HG03457 (cell line): ENCODE measurements around the gene DBI.
"Not testable (repeated sequence)": the region's sequence is repeated elsewhere in the genome, so short reads cannot be mapped to it uniquely, and the experiment has no call there.

Experiments
- ATAC-seq: cut with Tn5 transposase; IDR thresholded peaks from one replicate; pipeline ENCODE4 v1.9.1; 2021; ENCODE audit warnings: moderate number of reproducible peaks; ENCODE audit not compliant: unreplicated experiment

DBI gene

DNA sequence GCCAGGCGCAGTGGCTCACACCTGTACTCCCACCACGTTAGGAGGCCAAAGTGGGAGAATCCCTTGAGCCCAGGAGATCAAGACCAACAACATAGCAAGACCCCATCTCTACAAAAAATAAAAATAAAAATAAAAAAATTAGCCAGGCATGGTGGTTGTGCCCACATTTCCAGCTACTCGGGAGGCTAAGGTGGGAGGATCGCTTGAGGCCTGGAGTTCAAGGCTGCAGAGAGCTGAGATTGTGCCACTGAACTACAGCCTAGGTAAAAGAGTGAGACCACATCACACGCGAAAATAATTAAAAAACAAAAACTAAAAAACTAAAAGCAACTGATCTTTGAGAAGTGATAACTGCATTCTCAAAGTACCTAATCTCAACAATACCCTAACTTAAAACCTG lies 2.0 kb upstream of the DBI start:
- no peak for ATAC-seq

DNA sequence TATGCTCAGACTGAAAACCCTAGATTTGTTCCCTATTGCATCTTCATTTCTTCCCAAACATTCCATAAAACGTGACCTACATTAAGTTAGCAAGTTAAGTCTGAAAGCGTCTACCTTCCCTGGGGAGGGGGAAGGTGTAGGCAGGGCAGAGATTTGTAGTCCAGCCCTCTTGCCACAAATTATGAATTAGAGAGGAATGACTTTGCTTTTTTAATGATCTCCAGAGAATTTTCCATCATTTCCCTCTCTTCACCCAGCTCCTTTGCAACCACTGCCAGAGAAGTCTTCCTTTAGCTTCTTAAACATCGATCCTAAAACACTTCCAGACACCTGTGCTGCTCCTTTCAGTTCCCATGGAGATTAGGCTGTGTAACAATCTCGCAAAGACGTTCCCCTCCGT lies 1.3 kb upstream of the DBI start:
- ATAC-seq: no peak

DNA sequence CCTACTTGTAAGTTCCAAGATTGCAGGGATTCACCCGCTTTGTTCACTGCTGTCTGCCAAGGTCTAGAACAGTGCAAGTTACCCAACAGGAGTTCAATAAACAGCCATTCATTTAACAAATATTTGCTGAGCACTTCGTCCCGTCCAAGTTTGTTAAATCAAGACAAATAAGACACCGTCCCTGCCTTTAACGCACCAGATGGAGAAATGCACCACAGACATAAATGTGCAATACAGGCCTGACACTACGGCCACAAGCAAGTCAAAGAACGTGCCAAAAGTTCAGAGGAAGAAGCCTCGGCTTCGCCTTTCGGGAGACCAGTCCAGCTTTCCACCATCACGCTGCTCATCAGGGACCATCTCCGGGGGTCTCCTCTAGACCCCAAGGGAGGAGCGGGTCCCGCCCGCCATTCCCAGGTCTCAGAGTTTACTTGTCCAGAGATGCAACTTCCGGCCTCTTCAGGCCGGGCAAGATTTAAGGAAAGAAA lies 572 bp upstream of the DBI start:
- no peak for ATAC-seq

DNA sequence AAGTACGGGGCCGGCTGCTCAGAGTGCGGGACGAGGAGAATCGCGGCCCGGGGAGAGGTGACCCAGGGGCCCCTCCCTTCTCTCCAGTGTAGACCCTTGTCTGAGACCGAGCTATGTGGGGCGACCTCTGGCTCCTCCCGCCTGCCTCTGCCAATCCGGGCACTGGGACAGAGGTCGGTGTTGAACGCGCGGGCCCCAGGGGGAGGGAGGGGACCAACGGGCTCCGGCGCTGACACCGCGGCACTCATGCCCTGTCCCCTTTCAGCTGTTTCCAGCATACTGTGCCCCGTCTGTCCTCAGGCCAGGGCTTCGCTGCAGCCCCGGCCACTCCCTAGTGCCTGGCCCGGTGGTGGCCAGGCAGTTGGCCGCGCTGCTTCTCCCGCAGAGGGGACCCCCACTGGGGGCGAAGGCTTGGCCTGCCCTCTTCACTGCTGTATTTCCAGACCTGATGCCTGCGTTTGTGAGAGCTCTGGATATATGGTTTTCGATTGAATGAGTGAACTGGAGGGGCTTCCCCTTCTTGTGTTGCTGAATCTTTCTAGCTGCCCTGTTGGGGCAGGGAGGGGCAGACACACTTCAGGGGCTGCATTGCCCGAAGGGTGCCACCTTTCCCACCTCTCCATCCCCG lies 809 bp downstream of the DBI start:
- peak; percentile 31 for ATAC-seq

DNA sequence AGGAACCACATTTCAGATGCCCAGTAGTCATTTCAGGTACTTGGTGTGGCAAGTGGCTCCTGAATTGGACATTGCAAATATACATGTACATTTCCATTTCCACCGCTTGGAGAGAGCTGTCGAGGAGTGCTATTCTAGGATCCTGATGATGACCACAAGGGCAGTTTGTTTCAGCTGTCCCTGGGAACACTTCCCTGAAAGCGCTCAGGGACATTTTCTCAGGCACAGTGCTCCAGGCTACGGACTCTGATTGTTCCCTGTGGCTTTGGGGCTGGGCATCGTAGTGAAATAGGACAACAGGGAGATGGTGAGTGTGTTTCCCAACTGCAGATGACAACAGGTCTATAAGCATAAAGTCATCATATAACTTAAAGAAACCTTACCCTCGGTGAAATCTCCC lies 3.1 kb downstream of the DBI start:
- no peak for ATAC-seq

DNA sequence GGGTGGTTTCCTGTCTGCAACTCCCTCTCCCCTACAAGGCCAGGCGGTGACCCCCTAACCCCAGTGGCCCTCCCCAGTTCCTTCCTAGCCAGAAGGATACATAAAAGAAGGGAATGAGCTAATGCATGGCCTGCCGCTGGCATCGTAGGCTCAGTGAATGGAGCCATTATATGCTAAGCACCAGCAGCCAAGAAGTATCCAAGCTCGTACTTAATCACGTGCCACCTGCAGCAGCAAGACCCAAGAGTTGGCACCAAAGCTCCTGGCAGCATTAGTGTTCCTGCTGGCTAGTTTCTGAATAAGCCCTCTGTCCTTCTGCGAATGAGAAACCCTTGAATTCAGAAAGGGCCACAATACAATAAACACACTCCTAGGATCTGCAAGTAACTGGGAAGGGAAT lies 4.3 kb downstream of the DBI start:
- no peak for ATAC-seq

DNA sequence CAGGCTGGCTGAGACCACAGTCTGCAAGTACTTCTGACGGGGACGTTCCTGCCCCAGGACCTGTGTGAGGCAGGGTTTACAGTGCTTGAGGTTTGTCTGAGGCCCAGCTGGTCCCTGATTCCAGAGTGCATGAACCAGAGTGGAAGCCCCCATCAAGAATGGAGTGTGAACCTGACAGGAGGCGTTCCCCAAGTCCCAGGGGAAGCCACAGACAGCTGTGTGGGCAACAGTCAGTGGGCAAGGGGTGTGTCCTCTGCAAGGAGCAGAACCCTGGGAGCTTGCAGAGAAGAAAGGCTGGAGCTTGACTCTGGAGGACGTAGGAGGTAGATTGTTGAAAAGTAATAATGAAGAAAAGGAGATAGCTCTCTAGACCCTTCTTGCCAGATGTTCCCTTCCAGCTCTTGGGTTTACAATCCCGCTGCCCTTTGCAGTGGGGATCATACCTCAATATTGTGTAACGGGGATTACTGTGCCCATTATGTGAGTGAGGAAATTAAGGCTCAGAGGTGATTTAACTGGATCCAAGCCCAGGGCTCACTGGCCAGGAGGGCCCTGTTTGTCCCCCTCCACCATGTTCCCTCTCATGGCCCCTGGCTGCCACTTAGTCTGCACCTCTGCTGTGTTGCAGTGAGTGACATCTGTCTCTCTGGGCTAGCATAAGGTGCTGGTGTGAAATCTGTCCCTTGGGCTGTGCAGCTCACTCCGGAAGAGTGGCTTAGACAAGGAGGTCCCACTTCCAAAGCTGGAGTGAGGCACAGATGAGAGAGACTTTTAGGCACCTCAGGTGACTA lies 6.2 kb downstream of the DBI start:
- no peak for ATAC-seq

DNA sequence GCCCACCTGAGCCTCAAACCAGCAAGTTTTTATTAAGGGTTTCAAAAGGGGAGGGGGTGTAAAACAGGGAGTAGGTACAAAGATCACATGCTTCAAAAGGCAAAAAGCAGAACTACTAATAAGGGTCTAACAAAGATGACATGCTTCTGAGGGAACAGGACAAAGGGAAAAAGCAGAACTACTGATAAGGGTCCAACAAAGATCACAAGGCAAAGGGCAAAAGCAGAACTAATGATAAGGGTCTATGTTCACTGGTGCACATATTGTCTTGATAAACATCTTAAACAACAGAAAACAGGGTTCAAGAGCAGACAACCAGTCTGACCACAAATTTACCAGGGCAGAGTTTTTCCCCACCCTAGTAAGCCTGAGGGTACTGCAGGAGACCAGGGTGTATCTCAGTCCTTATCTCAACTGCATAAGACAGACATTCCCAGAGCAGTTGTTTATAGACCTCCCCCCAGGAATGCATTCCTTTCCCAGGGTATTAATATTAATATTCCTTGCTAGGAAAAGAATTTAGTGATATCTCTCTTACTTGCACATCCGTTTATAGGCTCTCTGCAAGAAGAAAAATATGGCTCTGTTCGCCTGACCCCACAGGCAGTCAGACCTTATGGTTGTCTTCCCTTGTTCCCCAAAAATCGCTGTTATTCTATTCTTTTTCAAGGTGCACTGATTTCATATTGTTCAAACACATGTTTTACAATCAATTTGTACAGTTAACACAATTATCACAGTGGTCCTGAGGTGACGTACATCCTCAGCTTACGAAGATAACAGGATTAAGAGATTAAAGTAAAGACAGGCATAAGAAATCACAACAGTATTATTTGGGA lies 7.3 kb downstream of the DBI start:
- not testable (repeated sequence) for ATAC-seq

DNA sequence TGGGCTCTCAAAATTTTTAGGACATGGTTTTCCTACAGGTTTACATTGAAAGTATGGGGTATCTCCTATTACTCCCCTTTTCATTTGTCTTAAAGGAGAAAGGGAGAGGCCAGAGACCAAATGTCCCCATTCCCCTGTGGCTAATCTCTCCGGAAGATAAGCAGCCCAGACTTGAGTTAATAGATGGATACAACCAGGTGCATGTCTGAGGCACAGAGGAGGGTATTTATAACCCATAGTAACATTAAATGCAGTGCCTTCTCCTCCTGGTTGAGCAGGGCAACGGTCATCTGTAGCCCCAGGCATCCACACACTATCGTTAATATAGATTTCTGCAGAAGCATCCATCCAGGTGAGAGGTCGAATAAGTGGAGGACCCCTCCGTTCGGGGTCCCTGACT lies 9.6 kb downstream of the DBI start:
- not testable (repeated sequence) for ATAC-seq

DNA sequence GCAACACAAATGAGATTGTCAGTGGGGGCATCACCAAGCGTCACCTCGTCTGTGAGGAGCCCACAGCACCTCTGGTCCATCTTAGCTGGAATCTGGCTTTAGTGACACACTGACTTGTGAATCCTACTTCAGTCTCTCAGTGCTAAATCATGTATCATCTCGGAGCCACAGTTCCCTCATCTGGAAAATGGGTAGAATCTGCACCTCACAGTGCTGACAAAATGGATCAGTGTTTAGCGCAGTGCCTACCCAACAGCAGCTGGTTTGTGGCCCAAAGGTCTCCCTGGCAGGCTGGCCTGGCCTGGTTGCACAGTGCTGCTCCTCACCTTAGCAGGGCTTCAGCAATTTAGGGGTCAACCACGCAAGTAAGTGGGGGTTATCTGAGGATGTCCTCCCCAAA lies 10.0 kb downstream of the DBI start:
- ATAC-seq: no peak

DNA sequence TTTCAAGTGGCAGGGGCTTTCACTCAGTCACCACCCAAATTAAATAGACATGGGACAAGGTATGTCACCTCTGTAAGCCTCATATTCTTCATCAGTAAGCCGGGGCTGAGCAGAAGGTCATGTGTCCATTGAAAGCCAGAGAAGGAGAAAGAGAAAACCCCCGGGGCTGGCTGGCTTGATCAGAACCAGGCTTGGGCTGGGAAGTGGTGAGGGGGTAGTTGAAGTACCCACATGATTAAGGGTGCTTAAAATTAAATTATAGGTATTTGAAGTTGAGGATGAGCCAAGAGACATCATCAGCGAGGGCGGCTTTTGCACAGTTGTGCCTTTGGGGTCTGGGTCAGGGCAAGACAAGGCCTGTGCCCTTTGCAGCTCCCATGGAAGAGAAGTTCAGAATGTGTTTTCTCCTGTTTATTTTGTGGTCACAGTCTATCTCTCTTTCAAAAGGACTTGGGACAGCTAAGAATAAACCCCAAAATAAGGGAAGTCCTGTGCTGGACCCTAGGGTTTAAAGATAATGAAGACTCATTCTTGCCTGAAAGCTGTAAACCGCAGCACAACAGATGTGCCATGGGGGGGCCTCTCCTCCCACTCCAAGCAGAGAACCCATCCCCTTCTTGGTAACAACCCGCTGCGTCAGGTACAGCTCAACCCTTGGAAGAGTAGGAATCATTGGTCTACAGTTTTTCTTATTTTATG lies 10.7 kb downstream of the DBI start:
- no peak for ATAC-seq

DNA sequence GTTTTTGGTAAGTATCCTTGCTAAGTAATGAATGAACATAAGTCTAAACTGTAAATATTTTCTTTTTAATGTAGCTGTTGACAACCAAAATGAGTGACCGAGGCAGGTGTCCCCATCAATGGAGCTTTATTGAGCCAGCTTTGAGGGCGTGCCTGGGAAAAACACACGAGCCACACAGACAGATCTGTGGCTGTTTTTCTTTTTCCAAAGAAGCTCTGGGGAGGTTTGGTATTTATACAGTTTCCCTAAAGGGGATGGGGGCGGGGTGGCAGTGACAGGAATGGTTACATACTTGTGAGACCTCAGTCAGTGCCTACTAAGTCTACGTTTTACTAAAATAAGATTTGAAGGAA lies 11.2 kb downstream of the DBI start:
- no peak for ATAC-seq

DNA sequence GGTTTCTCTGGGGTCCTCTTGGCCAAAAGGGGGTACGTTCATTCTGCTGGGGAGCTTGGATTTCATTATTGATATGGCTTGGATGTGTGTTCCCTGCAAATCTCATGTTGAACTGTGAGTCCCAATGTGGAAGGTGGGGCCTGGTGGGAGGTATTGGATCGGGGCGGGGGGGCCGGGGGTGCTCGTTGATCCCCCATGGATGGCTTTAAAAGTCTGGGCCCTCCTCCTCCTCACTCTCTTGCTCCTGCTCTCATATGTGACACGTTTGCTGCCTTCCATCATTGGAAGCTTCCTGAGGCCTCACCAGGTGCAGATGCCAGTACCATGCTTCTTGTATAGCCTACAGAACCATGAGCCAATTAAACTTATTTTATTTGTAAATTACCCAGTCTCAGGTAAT lies 11.8 kb downstream of the DBI start:
- no peak for ATAC-seq

DNA sequence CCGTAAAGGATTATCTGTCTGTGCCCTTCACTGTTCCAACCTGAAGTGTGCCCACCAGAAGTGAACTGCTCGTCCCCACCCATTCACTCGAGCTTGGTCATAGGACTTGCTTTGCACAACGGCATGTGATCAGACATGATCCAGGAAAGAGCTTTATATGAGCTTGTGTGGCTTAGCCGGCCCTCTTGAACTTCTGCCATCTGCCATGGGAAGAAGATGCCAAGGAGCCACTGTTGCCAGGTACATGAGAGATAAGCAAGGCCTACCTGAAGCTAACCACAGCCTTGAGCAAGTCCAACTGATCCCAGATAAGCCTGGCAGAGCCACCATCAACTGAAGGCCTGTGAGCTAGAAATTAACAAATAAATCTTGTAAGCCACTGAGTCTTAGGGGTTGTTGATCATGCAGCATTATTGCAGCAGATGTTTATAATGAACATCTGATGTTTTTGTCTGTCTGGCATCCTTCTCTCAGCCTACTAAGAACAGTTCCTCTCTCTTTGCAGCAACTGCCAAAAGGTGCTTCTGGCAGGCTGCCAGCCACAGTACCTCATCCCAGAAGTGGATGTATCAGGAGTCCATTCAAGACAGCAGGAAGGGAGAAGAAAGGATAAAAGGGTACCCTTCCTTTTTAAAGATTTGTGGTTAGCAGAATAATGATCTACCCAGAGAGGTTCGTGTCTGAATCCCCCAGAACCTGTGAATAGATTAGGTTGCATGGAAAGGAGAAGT lies 16.8 kb downstream of the DBI start:
- no peak for ATAC-seq

DNA sequence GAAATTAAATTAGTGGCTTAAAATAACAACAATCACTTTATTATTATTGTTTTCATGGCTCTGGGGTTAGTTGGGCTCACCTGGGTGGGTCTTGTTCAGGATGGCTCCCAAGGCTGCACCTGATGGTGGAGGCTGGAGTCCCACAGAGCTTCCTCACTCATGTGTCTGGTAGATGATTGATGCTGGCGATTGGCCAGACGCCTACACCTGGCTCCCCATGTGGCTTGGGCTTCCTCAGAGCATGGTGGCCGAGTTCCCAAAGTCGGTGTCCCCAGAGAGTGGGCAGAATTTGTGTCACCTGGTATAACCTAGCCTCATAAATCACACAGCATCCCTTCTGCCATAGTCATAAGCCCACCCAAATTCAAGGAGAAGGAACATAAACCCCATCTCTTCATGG lies 18.2 kb downstream of the DBI start:
- no peak for ATAC-seq

DNA sequence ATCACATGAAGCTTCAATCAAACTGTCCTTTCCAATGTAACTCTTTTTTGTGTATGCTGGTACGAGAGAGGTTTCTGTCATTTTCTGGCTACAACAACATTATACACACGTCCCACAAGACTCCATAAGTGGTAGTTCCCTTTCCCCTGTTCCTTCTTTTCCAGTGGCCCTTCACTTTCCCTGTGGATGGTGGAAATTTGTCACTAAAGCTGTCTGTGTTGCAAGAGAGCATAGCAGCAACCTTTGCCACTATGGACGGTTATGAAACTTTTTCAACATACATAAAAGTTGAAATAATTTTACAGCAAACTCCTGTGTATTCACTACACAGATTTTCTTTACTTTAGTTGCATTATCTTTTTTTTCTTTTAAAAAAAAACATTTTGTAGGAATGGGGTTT lies 18.7 kb downstream of the DBI start:
- ATAC-seq: no peak

DNA sequence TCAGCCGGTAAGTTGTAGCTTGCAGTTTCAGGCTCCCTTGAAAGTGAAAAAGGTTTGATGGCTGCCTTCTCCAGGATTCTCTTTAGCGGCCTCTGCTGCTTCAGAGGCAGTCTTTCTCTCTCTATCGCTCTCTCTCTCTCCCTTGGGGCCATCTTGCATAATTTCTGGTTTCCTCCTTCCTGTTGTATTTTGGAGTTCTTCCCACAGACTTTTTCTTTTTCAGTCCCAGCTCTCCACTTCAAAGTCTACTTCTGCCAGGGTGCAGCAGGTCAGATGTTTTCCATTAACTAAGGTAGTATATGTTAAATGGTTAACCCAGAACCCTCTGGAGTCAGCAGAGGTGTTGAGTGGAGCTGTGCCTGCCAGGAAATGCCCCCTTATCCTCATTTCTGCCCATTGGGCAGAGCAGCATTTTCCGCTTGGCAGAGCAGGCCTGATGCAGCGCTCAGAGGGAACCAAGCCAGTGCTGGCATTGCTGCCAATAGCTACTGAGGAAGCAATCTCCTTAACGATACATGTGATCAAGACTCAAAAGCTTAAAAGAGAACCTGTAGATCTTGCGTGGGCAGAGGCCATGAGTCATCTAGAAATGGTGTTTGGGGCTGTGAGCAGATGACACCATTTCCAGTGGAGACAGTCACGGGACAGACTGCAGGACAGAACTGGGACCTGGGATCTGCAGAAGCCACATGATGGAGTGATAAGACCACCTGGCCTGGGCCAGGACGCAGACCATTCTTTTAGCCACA lies 20.8 kb downstream of the DBI start:
- ATAC-seq: peak; percentile 60

DNA sequence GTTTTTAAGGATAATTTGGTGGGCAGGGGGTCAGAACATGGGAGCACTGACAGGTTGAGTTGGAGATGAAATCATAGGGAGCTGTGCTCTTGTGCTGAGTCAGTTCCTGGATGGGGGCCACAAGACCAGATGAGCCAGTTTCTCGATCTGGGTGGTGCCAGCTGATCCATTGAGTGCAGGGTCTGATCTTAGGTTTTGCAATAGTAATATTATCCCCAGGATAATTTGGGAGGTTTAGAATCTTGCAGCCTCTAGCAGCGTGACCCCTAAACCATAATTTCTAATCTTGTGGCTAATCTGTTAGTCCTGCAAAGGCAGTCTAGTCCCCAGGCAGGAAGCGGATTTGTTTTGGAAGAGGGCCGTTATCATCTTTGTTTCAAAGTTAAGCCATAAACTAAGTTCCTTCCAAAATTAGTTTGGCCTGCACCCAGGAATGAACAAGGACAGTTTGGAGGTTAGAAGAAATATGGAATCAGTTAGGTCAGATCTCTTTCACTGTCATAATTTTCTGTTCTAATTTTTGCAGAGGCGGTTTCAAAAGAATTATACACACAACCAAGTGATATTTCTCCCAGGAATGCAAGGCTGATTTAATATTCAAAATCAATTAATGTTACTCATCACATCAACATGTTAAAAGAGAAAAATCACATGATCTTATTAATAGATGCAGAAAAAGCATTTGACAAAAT lies 23.0 kb downstream of the DBI start:
- no peak for ATAC-seq
